Activated CD4-positive, alpha-beta T cell treated with anti-CD3 and anti-CD28 coated beads for 36 hours (primary cell): ENCODE measurements around the gene GPR50. TPM values are rescaled to one million over a fixed set of nuclear protein-coding genes. Genes with fewer than 3 reads are reported as not detected.

ENCODE experiments used
- ATAC-seq: fragments of 200-7000 bp; cut with Tn5 transposase; one replicate; pipeline ENCODE4 v1.10.0; 2021; ENCODE audit warnings: mild to moderate bottlenecking, moderate library complexity
- CTCF ChIA-PET: fragments of 350-600 bp; sonication (Branson Sonifier 250); formaldehyde crosslinking; loops from one replicate; lab custom pipeline; 2021; ENCODE audit warnings: antibody characterized with exemption; lab: Charles Lee
- POLR2A ChIA-PET: fragments of 350-600 bp; sonication (Branson Sonifier 250); formaldehyde crosslinking; loops from one replicate; lab custom pipeline; 2021; ENCODE audit warnings: antibody characterized with exemption, inconsistent platforms; lab: Charles Lee
- DNase-seq: peaks from one replicate; pipeline ENCODE4 v3.0.0-alpha.2; 2020
- H3K27ac Mint-ChIP-seq: one replicate; pipeline ENCODE4 v1.8.0; 2021; ENCODE audit warnings: mixed read lengths
- H3K27me3 Mint-ChIP-seq: one replicate; pipeline ENCODE4 v1.8.0; 2021; ENCODE audit warnings: mixed read lengths
- H3K36me3 Mint-ChIP-seq: one replicate; pipeline ENCODE4 v1.8.0; 2021; ENCODE audit warnings: low read depth, mixed read lengths
- H3K4me1 Mint-ChIP-seq: one replicate; pipeline ENCODE4 v1.8.0; 2021; ENCODE audit warnings: mixed read lengths
- H3K4me3 Mint-ChIP-seq: one replicate; pipeline ENCODE4 v1.8.0; 2021; ENCODE audit warnings: mild to moderate bottlenecking, moderate library complexity, mixed read lengths
- H3K9me3 Mint-ChIP-seq: one replicate; pipeline ENCODE4 v1.8.0; 2021; ENCODE audit warnings: low read depth, mixed read lengths
- intact Hi-C, 2 experiments: fragments of 100-400 bp; cut with DNase I in 1 of 2; cut with micrococcal nuclease in 1 of 2; formaldehyde crosslinking; loops; one replicate each; pipeline versions ENCODE4 v1.14.2 to v1.15.1; 2022 to 2024; cut with DNase I, micrococcal nuclease
- total RNA-seq, 2 experiments: library from RNA; stranded (reverse); gene quantifications; one replicate each; pipeline ENCODE4 v1.2.3, GENCODE V29; 2021

GPR50 gene
- total RNA-seq, 2 experiments from 2014 or later: not detected

- H3K27ac Mint-ChIP-seq: no peak overlapping the region
- H3K36me3 Mint-ChIP-seq: no peaks in the 10 kb centered on the region
- POLR2A ChIA-PET: no interaction called here
- CTCF ChIA-PET: no interaction called here
- ATAC-seq (no peak), DNase-seq (no peak)
- H3K4me3 Mint-ChIP-seq: no peak overlapping the region
- peaks cover 51% of the 10 kb centered on the region for H3K27me3 Mint-ChIP-seq
- intact Hi-C loops: no loop called here
- H3K4me1 Mint-ChIP-seq: peaks cover 9% of the 10 kb centered on the region
- no peaks in the 10 kb centered on the region for H3K9me3 Mint-ChIP-seq
Measured at GRCh38 chrX:151177141-151178027, 1.0 kb downstream of the GPR50 start.

- CTCF ChIA-PET: no interaction called here
- ATAC-seq (no peak), DNase-seq (no peak)
- Mint-ChIP-seq H3K27ac (no peak overlapping the region), H3K27me3 (peaks cover 54% of the 10 kb centered on the region), H3K4me3 (no peak overlapping the region), H3K4me1 (peaks cover 9% of the 10 kb centered on the region), H3K9me3 (no peaks in the 10 kb centered on the region), H3K36me3 (no peaks in the 10 kb centered on the region)
- intact Hi-C loops: no loop called here
- POLR2A ChIA-PET: no interaction called here
Measured at GRCh38 chrX:151178746-151179145, 2.4 kb downstream of the GPR50 start.

GRCh38 chrX:151180400-151180799 is 4.0 kb downstream of the GPR50 start:
- intact Hi-C loops: no loop called here
- H3K27ac Mint-ChIP-seq: no peak overlapping the region
- no peaks in the 10 kb centered on the region for H3K36me3 Mint-ChIP-seq
- POLR2A ChIA-PET: no interaction called here
- H3K27me3 Mint-ChIP-seq: peaks cover 48% of the 10 kb centered on the region
- CTCF ChIA-PET: no interaction called here
- H3K4me1 Mint-ChIP-seq: peaks cover 9% of the 10 kb centered on the region
- DNase-seq (no peak), ATAC-seq (no peak)
- no peak overlapping the region for H3K4me3 Mint-ChIP-seq
- H3K9me3 Mint-ChIP-seq: no peaks in the 10 kb centered on the region

GRCh38 chrX:151181088-151181487 is 4.7 kb downstream of the GPR50 start:
- H3K4me3 Mint-ChIP-seq: no peak overlapping the region
- peaks cover 51% of the 10 kb centered on the region for H3K27me3 Mint-ChIP-seq
- no peaks in the 10 kb centered on the region for H3K36me3 Mint-ChIP-seq

GRCh38 chrX:151183233-151183753 is 6.9 kb downstream of the GPR50 start:
- Mint-ChIP-seq H3K36me3 (no peaks in the 10 kb centered on the region), H3K27ac (no peak overlapping the region), H3K4me3 (no peak overlapping the region), H3K27me3 (peaks cover 44% of the 10 kb centered on the region), H3K4me1 (peaks cover 5% of the 10 kb centered on the region), H3K9me3 (no peaks in the 10 kb centered on the region)
- POLR2A ChIA-PET: no interaction called here
- CTCF ChIA-PET: no interaction called here
- intact Hi-C loops: no loop called here
- ATAC-seq (no peak), DNase-seq (no peak)

More at GRCh38 chrX:151181088-151181487, 4.7 kb downstream of the GPR50 start:
- ATAC-seq: no peak
- Mint-ChIP-seq H3K27ac (no peak overlapping the region), H3K4me1 (peaks cover 9% of the 10 kb centered on the region), H3K9me3 (no peaks in the 10 kb centered on the region)
- intact Hi-C loops: no loop called here
- DNase-seq: no peak
- POLR2A ChIA-PET: no interaction called here
- CTCF ChIA-PET: no interaction called here

GRCh38 chrX:151183912-151184565 is 7.7 kb downstream of the GPR50 start:
- H3K36me3 Mint-ChIP-seq: no peaks in the 10 kb centered on the region
- ChIA-PET CTCF (no interaction called here), POLR2A (no interaction called here)
- intact Hi-C loops: no loop called here
- H3K4me3 Mint-ChIP-seq: no peak overlapping the region
- H3K9me3 Mint-ChIP-seq: no peaks in the 10 kb centered on the region
- DNase-seq (no peak), ATAC-seq (no peak)
- H3K27ac Mint-ChIP-seq: no peak overlapping the region
- H3K4me1 Mint-ChIP-seq: no peaks in the 10 kb centered on the region
- H3K27me3 Mint-ChIP-seq: peaks cover 39% of the 10 kb centered on the region

GRCh38 chrX:151184705-151185104 is 8.3 kb downstream of the GPR50 start:
- POLR2A ChIA-PET: no interaction called here
- Mint-ChIP-seq H3K36me3 (no peaks in the 10 kb centered on the region), H3K9me3 (no peaks in the 10 kb centered on the region), H3K27me3 (peaks cover 36% of the 10 kb centered on the region), H3K4me3 (no peak overlapping the region), H3K4me1 (no peaks in the 10 kb centered on the region), H3K27ac (no peak overlapping the region)
- DNase-seq: no peak
- ATAC-seq: no peak
- intact Hi-C loops: no loop called here
- CTCF ChIA-PET: no interaction called here

- no peaks in the 10 kb centered on the region for H3K9me3 Mint-ChIP-seq
- no peak overlapping the region for H3K27ac Mint-ChIP-seq
- intact Hi-C loops: no loop called here
- ATAC-seq (no peak), DNase-seq (no peak)
- H3K4me1 Mint-ChIP-seq: no peaks in the 10 kb centered on the region
- ChIA-PET CTCF (no interaction called here), POLR2A (no interaction called here)
- H3K27me3 Mint-ChIP-seq: peaks cover 10% of the 10 kb centered on the region
- H3K36me3 Mint-ChIP-seq: no peaks in the 10 kb centered on the region
- H3K4me3 Mint-ChIP-seq: no peak overlapping the region
Measured at GRCh38 chrX:151206871-151207270, 30.5 kb downstream of the GPR50 start.

GRCh38 chrX:151225843-151226242 is 49.5 kb downstream of the GPR50 start:
- H3K27ac Mint-ChIP-seq: no peak overlapping the region
- H3K27me3 Mint-ChIP-seq: peaks cover 31% of the 10 kb centered on the region
- ATAC-seq (no peak), DNase-seq (no peak)
- H3K4me3 Mint-ChIP-seq: no peak overlapping the region
- ChIA-PET POLR2A (no interaction called here), CTCF (interaction anchor here (1.0 kb wide), 1 partner anchor 8 kb away, joined by 3 read pairs; no protein-coding TSS in a partner anchor)
- no peaks in the 10 kb centered on the region for H3K9me3 Mint-ChIP-seq
- H3K36me3 Mint-ChIP-seq: no peaks in the 10 kb centered on the region
- intact Hi-C loops: no loop called here
- no peaks in the 10 kb centered on the region for H3K4me1 Mint-ChIP-seq

- no peak overlapping the region for H3K4me3 Mint-ChIP-seq
- peaks cover 31% of the 10 kb centered on the region for H3K27me3 Mint-ChIP-seq
- DNase-seq: no peak
- H3K4me1 Mint-ChIP-seq: no peaks in the 10 kb centered on the region
- intact Hi-C loops: no loop called here
- H3K27ac Mint-ChIP-seq: no peak overlapping the region
- H3K9me3 Mint-ChIP-seq: no peaks in the 10 kb centered on the region
- H3K36me3 Mint-ChIP-seq: no peaks in the 10 kb centered on the region
- ATAC-seq: no peak
- POLR2A ChIA-PET: no interaction called here
- CTCF ChIA-PET: no interaction called here
Measured at GRCh38 chrX:151226941-151227340, 50.6 kb downstream of the GPR50 start.

- Mint-ChIP-seq H3K36me3 (no peaks in the 10 kb centered on the region), H3K4me1 (no peaks in the 10 kb centered on the region), H3K4me3 (no peak overlapping the region), H3K27ac (no peak overlapping the region), H3K9me3 (no peaks in the 10 kb centered on the region), H3K27me3 (peaks cover 31% of the 10 kb centered on the region)
- DNase-seq (no peak), ATAC-seq (no peak)
- CTCF ChIA-PET: no interaction called here
- POLR2A ChIA-PET: no interaction called here
- intact Hi-C loops: no loop called here
Measured at GRCh38 chrX:151227627-151228026, 51.2 kb downstream of the GPR50 start.

GRCh38 chrX:151228935-151229334 is 52.6 kb downstream of the GPR50 start:
- intact Hi-C loops: no loop called here
- ATAC-seq: no peak

More at GRCh38 chrX:151228935-151229334, 52.6 kb downstream of the GPR50 start:
- DNase-seq: no peak
- peaks cover 28% of the 10 kb centered on the region for H3K27me3 Mint-ChIP-seq
- CTCF ChIA-PET: no interaction called here
- H3K36me3 Mint-ChIP-seq: no peaks in the 10 kb centered on the region
- H3K27ac Mint-ChIP-seq: no peak overlapping the region
- H3K9me3 Mint-ChIP-seq: no peaks in the 10 kb centered on the region
- H3K4me3 Mint-ChIP-seq: no peak overlapping the region
- POLR2A ChIA-PET: no interaction called here
- H3K4me1 Mint-ChIP-seq: no peaks in the 10 kb centered on the region
